HFF-Myc (cell line): Measurements from ENCODE around the gene RGCC.

Experiments used
- DNase-seq: peaks from one replicate; pipeline ENCODE4 v3.0.0-alpha.2; 2011; ENCODE audit warnings: low read depth; ENCODE audit errors: extremely low read depth
- H3K4me3 ChIP-seq: replicated peaks from 2 replicates; pipeline ENCODE4 v1.5.1; 2011; ENCODE audit warnings: low read depth, mild to moderate bottlenecking, control low read depth, low read length
- TF ChIP-seq, protein P1 (sequence below): IDR thresholded peaks from 2 replicates; pipeline ENCODE4 v1.5.1; 2012; ENCODE audit warnings: mild to moderate bottlenecking, low read depth, low read length, control low read depth; ENCODE audit errors: missing control alignments

The RGCC gene

DNA sequence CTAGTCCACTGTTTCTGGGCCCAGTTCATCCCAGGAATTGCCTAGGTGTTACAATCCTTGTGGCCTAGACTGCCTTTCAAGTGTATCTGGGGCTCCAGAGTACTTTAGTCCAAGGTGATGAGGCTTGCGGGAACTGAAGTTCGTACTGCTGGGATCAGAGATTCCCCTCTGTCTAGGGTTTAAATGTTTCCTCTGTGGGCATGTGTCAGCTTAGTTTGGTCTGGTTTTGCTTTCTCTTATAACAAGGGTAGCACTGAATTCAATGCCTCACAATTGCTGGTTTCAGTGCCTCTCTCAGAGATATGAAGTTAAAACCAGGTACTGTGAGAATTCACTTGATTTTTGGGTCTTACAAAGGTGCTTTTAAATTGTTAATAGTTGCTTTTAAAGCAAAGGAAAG lies 30.8 kb downstream of the RGCC start:
- H3K4me3 ChIP-seq, result no peak overlapping the region
- TF ChIP-seq, protein P1, sequence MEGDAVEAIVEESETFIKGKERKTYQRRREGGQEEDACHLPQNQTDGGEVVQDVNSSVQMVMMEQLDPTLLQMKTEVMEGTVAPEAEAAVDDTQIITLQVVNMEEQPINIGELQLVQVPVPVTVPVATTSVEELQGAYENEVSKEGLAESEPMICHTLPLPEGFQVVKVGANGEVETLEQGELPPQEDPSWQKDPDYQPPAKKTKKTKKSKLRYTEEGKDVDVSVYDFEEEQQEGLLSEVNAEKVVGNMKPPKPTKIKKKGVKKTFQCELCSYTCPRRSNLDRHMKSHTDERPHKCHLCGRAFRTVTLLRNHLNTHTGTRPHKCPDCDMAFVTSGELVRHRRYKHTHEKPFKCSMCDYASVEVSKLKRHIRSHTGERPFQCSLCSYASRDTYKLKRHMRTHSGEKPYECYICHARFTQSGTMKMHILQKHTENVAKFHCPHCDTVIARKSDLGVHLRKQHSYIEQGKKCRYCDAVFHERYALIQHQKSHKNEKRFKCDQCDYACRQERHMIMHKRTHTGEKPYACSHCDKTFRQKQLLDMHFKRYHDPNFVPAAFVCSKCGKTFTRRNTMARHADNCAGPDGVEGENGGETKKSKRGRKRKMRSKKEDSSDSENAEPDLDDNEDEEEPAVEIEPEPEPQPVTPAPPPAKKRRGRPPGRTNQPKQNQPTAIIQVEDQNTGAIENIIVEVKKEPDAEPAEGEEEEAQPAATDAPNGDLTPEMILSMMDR, result no peak
- DNase-seq, result no peak

DNA sequence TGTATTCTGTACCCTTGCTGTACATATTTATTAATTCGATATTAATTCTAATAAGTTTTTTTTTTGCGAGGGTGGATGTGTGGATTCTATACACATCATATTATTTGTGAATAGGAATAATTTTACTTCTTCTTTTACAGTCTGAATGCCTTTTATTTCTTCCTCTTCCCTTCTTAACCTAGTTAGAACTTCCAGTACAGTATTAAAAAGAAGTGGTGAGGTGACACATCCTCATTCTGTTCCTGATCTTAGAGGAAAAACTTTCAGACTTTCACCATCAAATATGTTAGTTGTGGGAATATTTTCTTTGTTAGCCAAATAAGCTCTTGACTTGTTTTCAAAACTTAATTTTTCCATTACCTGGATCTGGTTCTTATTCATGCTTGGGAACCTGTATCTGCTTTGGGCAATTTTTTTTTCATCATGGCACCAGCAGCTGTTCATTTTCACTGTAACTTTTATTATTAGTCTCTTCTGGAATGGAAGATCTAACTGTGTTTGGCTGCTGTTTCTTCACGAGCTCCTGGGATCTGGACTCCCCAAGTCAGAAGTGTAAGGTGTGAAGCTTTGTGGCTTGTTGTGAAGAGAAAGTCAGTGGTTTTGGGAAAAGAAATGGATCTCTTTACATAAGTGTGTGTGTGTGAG lies 33.1 kb downstream of the RGCC start:
- no peak overlapping the region for H3K4me3 ChIP-seq
- TF ChIP-seq, protein P1, result no peak
- DNase-seq, result no peak

DNA sequence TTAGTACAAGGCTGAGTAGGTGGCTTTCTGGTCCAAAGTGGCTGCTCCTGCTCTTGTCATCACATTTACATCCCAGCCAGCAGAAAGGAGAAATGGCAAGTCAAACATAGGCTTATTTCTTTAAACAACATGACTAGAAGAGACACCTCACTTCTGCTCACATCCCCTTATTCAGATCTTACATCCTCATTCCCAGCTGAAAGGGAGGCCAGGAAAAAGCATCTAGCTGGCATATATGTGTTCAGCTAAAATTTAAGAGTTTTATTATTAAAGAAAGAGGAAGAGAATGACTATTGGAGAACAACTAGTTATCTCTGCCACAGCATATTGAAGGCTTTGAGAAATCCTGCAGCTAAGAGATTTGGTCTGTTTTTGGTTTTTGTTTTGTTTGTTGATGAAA lies 34.1 kb downstream of the RGCC start:
- no peak overlapping the region for H3K4me3 ChIP-seq
- no peak for DNase-seq
- TF ChIP-seq, protein P1, result no peak

DNA sequence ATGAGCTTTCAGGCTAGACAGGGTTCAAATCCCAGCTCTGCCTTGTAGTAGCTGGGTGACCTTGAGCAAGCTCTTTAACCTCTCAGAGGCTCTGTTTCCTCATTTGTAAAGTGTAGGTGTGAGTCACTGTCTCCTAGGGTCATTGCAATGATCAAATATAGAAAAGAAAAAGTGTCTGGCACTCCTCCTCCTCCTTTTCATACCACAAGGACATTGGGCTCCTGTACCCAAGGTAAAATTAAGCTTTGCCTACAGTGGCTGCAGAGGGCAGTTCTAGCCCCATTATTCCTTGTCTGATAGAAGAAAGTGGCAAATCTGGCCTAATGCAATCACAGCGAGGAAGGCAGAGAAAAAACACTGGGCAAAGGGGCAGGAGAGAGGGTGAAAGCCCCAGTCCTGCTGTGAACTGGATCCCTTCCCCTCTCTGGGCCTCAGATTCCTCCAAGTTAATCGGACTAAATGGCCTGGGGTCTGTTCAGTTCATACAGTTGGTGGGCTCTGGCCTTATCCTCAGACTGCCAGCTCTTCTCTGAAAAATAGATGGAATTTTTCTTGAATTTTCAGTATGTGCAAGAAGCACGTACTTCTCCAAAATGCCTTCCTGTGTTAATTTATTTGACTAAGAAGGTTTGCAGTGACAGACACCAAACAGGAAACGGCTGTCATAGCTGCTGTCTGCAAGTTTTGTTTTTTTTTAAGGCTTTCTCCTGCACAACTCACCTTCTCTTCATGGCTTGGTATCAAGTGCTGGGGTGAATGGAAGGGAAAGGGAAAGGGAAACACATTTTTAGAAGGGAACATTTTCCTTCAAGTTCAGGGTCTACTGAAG lies 35.3 kb downstream of the RGCC start:
- DNase-seq, result no peak
- TF ChIP-seq, protein P1, result no peak
- no peak overlapping the region for H3K4me3 ChIP-seq

DNA sequence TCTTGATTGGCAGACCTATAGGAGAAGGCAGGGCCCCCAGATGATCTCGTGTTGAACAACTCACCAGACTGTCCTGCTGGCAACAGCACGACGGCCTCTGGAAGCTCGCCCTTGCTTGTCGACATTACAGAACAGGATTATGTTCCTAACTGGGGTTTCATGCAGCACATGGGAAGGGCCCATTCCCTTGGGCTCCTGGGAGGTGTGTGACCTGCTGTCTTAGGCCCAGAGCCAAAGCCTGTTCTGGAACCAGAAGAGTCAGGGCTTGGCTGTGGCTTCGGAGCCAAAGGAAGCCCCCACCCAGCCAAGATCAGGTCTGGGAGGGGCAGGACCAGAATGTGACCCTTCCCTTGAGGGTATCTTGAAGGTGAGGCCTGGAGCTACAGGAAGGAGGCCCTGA lies 36.9 kb downstream of the RGCC start:
- no peak for DNase-seq
- TF ChIP-seq, protein P1, result no peak
- no peak overlapping the region for H3K4me3 ChIP-seq

DNA sequence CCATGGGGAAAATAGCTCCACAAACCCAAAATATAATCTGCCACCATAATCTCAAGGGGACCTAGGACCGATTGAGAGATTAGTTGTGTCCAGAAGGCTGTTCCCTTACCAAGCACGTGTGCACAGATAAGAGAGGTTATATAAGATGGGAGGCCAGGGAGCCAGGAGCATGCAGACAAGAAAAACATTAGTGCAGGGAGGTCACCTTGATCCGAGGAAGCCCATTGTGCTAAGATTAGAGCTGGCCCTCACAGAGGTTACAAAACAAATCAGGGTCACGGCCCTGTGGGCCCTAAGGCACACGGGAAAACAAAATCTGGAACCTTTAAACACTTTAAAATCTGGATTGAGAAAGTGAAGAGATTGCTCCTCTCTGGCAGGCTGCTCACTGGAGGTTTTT lies 37.7 kb downstream of the RGCC start:
- no peak for DNase-seq
- H3K4me3 ChIP-seq, result no peak overlapping the region
- TF ChIP-seq, protein P1, result no peak
